ENCODE measurements around the gene NKIRAS2. TPM values are rescaled to one million over a fixed set of nuclear protein-coding genes. Genes with fewer than 3 reads are reported as not detected.
A peak's percentile ranks its signal among the peaks of the same experiment; 100 is the strongest.

The NKIRAS2 gene
- total RNA-seq, 2 donors from 2014 or later, result 14.3 to 15.6 TPM

GRCh38 chr17:42025191-42025579 lies 5.3 kb downstream of the NKIRAS2 start:
- H3K4me1 Mint-ChIP-seq, result peaks cover 25% of the 10 kb centered on the region
- DNase-seq, result no peak
- peaks cover 7% of the 10 kb centered on the region for H3K36me3 Mint-ChIP-seq (ENCODE audit: low read depth)
- peaks cover 8% of the 10 kb centered on the region for H3K27me3 Mint-ChIP-seq
- no peaks in the 10 kb centered on the region for H3K9me3 ChIP-seq (ENCODE audit: control insufficient read depth, low read length, poor library complexity, severe bottlenecking)
- ATAC-seq, result no peak
- peak overlapping the region; percentile 75 for H3K4me3 Mint-ChIP-seq
- peak overlapping the region; percentile 84 for H3K27ac Mint-ChIP-seq

- Mint-ChIP-seq H3K4me1 (peaks cover 19% of the 10 kb centered on the region), H3K27ac (no peak overlapping the region), H3K36me3 (ENCODE audit: low read depth) (peaks cover 7% of the 10 kb centered on the region), H3K27me3 (peaks cover 8% of the 10 kb centered on the region), H3K4me3 (no peak overlapping the region)
- ATAC-seq (no peak), DNase-seq (no peak)
- no peaks in the 10 kb centered on the region for H3K9me3 ChIP-seq (ENCODE audit: control insufficient read depth, low read length, poor library complexity, severe bottlenecking)
Observed at GRCh38 chr17:42025936-42026335, 6.0 kb downstream of the NKIRAS2 start.

- Mint-ChIP-seq H3K27ac (no peak overlapping the region), H3K4me3 (no peak overlapping the region), H3K36me3 (ENCODE audit: low read depth) (peaks cover 6% of the 10 kb centered on the region), H3K4me1 (peaks cover 12% of the 10 kb centered on the region), H3K27me3 (peaks cover 8% of the 10 kb centered on the region)
- DNase-seq (no peak), ATAC-seq (no peak)
- no peaks in the 10 kb centered on the region for H3K9me3 ChIP-seq (ENCODE audit: control insufficient read depth, low read length, poor library complexity, severe bottlenecking)
Observed at GRCh38 chr17:42026857-42027589, 7.1 kb downstream of the NKIRAS2 start.

- peaks cover 2% of the 10 kb centered on the region for H3K36me3 Mint-ChIP-seq (ENCODE audit: low read depth)
- no peaks in the 10 kb centered on the region for H3K9me3 ChIP-seq (ENCODE audit: control insufficient read depth, low read length, poor library complexity, severe bottlenecking)
- no peak overlapping the region for H3K4me3 Mint-ChIP-seq
- H3K27ac Mint-ChIP-seq, result no peak overlapping the region
- ATAC-seq (no peak), DNase-seq (no peak)
- H3K4me1 Mint-ChIP-seq, result peaks cover 7% of the 10 kb centered on the region
- peaks cover 8% of the 10 kb centered on the region for H3K27me3 Mint-ChIP-seq
Observed at GRCh38 chr17:42027590-42027889, 7.7 kb downstream of the NKIRAS2 start.

- H3K4me3 Mint-ChIP-seq, result no peak overlapping the region
- no peaks in the 10 kb centered on the region for H3K9me3 ChIP-seq (ENCODE audit: control insufficient read depth, low read length, poor library complexity, severe bottlenecking)
- ATAC-seq (no peak), DNase-seq (no peak)
- H3K27me3 Mint-ChIP-seq, result peaks cover 8% of the 10 kb centered on the region
- peak overlapping the region; percentile 75 for H3K27ac Mint-ChIP-seq
- H3K36me3 Mint-ChIP-seq (ENCODE audit: low read depth), result peaks cover 2% of the 10 kb centered on the region
- peaks cover 7% of the 10 kb centered on the region for H3K4me1 Mint-ChIP-seq
Observed at GRCh38 chr17:42027961-42028790, 8.3 kb downstream of the NKIRAS2 start.

GRCh38 chr17:42028791-42029127 lies 8.9 kb downstream of the NKIRAS2 start:
- no peak for ATAC-seq
- H3K4me3 Mint-ChIP-seq, result no peak overlapping the region
- peak overlapping the region; percentile 75 for H3K27ac Mint-ChIP-seq
- peaks cover 10% of the 10 kb centered on the region for H3K27me3 Mint-ChIP-seq
- peaks cover 8% of the 10 kb centered on the region for H3K4me1 Mint-ChIP-seq
- no peak for DNase-seq
- peaks cover 2% of the 10 kb centered on the region for H3K36me3 Mint-ChIP-seq (ENCODE audit: low read depth)
- H3K9me3 ChIP-seq (ENCODE audit: control insufficient read depth, low read length, poor library complexity, severe bottlenecking), result no peaks in the 10 kb centered on the region

GRCh38 chr17:42031584-42031983 lies 11.7 kb downstream of the NKIRAS2 start:
- Mint-ChIP-seq H3K4me1 (peaks cover 5% of the 10 kb centered on the region), H3K36me3 (ENCODE audit: low read depth) (no peaks in the 10 kb centered on the region), H3K27me3 (peaks cover 18% of the 10 kb centered on the region), H3K27ac (no peak overlapping the region), H3K4me3 (no peak overlapping the region)
- no peaks in the 10 kb centered on the region for H3K9me3 ChIP-seq (ENCODE audit: control insufficient read depth, low read length, poor library complexity, severe bottlenecking)
- ATAC-seq, result no peak
- DNase-seq, result no peak

GRCh38 chr17:42034059-42034458 lies 14.2 kb downstream of the NKIRAS2 start:
- no peak for ATAC-seq
- peaks cover 18% of the 10 kb centered on the region for H3K27me3 Mint-ChIP-seq
- no peaks in the 10 kb centered on the region for H3K9me3 ChIP-seq (ENCODE audit: control insufficient read depth, low read length, poor library complexity, severe bottlenecking)
- H3K4me1 Mint-ChIP-seq, result peaks cover 5% of the 10 kb centered on the region
- H3K36me3 Mint-ChIP-seq (ENCODE audit: low read depth), result no peaks in the 10 kb centered on the region
- no peak overlapping the region for H3K4me3 Mint-ChIP-seq
- H3K27ac Mint-ChIP-seq, result no peak overlapping the region
- DNase-seq, result no peak

- no peak overlapping the region for H3K27ac Mint-ChIP-seq
- peaks cover 18% of the 10 kb centered on the region for H3K27me3 Mint-ChIP-seq
- peaks cover 5% of the 10 kb centered on the region for H3K4me1 Mint-ChIP-seq
- DNase-seq, result no peak
- no peak overlapping the region for H3K4me3 Mint-ChIP-seq
- no peaks in the 10 kb centered on the region for H3K9me3 ChIP-seq (ENCODE audit: control insufficient read depth, low read length, poor library complexity, severe bottlenecking)
- H3K36me3 Mint-ChIP-seq (ENCODE audit: low read depth), result no peaks in the 10 kb centered on the region
- ATAC-seq, result no peak
Observed at GRCh38 chr17:42038221-42038973, 18.5 kb downstream of the NKIRAS2 start.

- Mint-ChIP-seq H3K4me3 (peak overlapping the region; percentile 43), H3K4me1 (no peaks in the 10 kb centered on the region), H3K27ac (no peak overlapping the region), H3K36me3 (ENCODE audit: low read depth) (no peaks in the 10 kb centered on the region), H3K27me3 (peaks cover 9% of the 10 kb centered on the region)
- ATAC-seq (no peak), DNase-seq (no peak)
- H3K9me3 ChIP-seq (ENCODE audit: control insufficient read depth, low read length, poor library complexity, severe bottlenecking), result no peaks in the 10 kb centered on the region
Observed at GRCh38 chr17:42039794-42040763, 20.2 kb downstream of the NKIRAS2 start.

- no peaks in the 10 kb centered on the region for H3K36me3 Mint-ChIP-seq (ENCODE audit: low read depth)
- no peak for DNase-seq
- H3K4me3 Mint-ChIP-seq, result no peak overlapping the region
- no peak for ATAC-seq
- H3K27me3 Mint-ChIP-seq, result peaks cover 9% of the 10 kb centered on the region
- no peak overlapping the region for H3K27ac Mint-ChIP-seq
- no peaks in the 10 kb centered on the region for H3K9me3 ChIP-seq (ENCODE audit: control insufficient read depth, low read length, poor library complexity, severe bottlenecking)
- peaks cover under 1% of the 10 kb centered on the region for H3K4me1 Mint-ChIP-seq
Observed at GRCh38 chr17:42040818-42041217, 20.9 kb downstream of the NKIRAS2 start.

GRCh38 chr17:42041619-42042018 lies 21.7 kb downstream of the NKIRAS2 start:
- Mint-ChIP-seq H3K4me3 (no peak overlapping the region), H3K4me1 (peaks cover 2% of the 10 kb centered on the region), H3K27me3 (peaks cover 7% of the 10 kb centered on the region), H3K36me3 (ENCODE audit: low read depth) (no peaks in the 10 kb centered on the region), H3K27ac (no peak overlapping the region)
- DNase-seq (no peak), ATAC-seq (no peak)
- no peaks in the 10 kb centered on the region for H3K9me3 ChIP-seq (ENCODE audit: control insufficient read depth, low read length, poor library complexity, severe bottlenecking)

Measured in T-helper 17 cell (primary cell).